ENCODE results near the gene PIP4K2B.

Gene PIP4K2B

DNA sequence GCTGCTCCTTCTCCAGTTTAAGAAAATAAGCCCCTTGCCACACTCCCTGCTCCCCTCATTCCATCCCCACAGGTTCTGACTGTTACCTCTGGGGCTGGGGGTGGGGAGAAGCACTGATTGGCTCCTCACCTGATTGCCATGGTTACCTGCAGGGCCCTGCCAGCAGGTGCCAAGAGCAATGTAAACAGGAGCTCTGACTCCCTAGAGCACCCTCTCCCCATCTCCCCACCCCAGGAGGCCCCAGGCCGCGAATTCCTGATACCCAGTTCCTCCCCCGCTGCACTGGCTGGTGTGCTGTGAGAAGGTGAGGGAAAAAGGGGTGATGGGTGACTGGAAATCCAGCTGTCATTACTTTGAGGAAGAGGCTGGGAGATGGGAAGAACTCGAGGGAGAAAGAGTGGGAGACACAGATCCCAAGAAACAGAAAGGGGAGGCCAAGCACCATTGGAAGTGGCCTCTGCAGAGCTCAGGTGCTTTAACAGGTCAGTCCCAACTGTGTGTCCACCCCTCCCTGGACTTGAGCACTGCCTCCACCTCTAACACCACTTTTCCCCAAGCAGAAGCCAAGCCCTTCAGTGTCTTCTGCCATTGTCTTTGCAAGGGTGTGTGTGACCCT is 55.7 kb downstream of the PIP4K2B start:
- no peak for DNase-seq

DNA sequence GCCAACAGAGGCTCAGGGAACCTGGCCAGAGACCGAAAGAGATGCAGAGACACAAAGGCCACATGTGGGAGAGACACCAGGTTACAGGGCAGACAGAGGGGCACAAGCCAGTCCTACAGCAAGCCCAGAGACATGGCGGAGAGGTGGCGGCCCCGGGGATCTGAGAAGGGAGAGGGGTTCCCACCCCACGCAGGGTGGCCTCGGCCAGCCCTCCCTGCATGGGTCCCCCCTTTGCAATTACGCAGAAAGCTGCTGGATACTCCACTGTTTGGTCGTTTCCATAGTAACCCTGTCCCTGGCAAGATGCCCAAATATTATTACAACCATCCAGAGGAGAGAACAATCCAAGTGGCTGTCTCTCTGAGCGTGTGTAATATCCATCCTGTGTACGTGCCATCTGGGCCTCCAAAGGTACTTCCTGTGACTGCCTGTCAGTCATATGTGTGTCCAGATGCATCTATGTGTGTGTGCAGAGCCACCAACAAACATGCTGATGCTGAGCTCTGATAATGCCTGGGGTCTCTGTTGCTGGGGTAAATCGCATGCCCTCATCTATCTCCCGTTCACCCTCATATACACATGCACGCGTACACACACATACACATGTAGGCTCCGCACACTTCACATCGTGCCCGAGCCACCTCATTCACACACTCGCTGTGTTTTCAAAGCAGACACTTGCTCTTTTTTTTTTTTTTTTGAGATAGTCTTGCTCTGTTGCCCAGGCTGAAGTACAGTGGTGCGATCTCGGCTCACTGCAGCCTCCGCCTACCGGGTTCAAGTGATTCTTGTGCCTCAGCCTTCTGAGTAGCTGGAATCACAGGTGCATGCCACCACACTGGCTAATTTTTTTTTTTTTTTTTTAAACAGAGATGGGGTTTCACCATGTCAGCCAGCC is 56.7 kb downstream of the PIP4K2B start:
- no peak for DNase-seq

DNA sequence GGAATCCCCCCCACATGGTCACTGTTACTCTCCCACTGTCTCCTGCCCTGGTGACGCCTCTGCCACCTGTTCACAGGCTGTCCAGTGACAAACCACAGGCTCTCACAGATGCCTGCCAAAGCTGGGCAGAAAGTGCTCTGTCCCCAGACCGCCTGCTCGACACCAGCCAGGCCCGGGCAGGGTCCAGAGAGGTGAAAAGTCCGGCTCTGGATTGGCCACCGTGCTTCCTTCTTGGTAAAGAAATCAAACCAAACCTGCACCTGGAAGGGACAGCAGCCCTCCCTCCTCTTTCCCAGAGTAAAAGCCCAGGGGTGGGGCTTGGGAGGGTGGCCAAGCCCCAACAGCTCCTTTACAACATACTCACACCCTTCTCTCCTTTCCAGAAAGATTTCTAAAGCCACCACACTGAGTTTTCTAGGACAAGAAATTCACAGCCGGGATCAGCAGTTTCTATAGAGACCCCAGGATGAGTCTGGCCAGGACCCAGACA is 57.4 kb downstream of the PIP4K2B start:
- DNase-seq = no peak

DNA sequence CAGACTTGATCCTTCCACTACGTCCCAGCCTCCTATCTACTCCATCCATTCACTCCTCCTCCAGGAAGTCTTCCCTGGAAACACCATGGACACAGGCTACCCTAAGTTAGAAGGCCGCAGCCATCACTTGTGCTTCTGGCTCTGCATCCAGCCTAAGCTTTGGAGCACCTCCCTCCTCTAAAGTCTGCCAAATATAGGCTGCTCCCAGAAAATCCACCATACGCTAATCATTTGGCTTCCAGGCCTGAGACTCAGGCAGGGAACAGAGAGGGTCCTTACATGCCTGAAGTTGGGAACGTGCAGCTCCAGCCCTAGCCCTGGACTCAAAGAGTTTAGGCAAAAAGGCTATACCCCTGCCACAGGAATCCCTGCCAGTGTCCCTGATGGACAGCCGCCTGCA is 57.9 kb downstream of the PIP4K2B start:
- no peak for DNase-seq

DNA sequence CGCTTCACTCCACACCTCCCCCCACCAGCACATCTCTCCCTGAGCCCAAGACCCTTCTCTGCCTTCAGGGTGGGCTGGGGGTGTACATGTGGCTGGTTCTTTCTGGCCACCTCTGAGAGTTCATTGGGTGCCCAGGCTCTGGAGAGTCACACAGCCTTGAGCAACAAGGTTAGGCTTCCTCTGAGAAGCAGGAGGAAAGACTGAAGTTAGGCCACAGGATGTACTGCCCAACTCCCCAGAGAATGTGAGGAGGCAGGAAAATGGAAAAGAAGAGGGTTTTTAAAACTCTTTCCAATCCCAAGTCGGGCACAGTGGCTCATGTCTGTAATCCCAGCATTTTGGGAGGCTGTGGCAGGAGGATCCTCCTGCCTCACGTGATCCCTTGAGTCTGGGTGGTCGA is 58.5 kb downstream of the PIP4K2B start:
- DNase-seq = no peak

DNA sequence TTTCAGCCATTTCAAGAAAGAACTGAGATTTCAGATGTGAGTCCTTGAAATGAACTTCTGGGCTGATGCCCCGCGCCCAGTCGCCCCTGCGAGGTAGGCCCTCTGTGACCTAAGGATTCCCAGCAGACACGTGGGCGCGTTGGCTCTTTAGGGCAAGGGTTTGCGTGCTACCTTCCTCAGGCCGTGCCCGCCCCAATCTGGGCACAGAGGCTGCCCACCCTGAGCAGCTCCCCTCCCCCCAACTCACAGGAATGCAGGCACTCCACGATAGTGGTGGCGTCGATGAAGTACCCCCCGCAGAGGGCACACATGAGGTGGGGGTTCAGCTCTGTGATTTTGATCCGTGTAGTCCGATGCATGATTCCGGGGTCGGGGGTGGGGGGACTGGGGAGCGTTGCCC is 59.3 kb downstream of the PIP4K2B start:
- DNase-seq = no peak

DNA sequence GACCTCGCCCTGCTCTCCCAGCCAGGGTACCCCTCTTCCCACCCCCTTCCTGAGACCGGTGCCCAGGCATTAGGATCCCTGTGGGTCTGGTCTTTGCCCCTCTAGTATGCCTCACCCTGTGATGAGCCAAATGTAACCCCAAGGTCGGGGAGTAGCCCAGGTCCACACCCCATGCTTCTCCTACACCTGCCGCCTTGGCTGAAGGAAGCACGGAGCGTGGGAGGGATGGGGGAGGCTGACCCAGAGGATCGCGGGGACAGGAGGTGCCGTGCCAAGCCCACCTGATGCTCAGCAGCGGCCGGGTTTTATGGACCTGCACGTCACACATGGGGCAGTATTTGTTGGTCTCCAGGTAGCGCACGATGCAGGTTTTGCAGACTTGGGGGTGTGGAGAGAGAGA is 60.1 kb downstream of the PIP4K2B start:
- DNase-seq = no peak

DNA sequence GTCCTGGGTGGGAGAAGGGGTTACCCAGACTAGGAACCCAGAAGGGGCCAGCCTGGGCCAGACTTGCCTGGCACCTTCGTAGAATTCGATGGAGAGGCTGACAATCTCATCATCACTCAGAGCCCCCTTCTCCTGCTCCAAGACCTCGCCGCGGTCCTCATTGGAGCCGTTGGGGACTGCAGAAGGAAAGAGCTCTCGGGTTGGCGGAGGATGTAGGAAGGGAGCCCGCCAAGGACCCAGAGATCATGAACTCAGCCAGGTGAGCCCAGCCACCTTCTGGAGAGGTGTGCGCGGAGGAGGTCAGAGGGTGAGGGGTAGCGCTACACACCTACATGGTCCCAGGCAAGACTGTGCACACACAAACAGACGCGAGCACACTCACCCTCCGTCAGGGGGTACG is 60.7 kb downstream of the PIP4K2B start:
- no peak for DNase-seq

DNA sequence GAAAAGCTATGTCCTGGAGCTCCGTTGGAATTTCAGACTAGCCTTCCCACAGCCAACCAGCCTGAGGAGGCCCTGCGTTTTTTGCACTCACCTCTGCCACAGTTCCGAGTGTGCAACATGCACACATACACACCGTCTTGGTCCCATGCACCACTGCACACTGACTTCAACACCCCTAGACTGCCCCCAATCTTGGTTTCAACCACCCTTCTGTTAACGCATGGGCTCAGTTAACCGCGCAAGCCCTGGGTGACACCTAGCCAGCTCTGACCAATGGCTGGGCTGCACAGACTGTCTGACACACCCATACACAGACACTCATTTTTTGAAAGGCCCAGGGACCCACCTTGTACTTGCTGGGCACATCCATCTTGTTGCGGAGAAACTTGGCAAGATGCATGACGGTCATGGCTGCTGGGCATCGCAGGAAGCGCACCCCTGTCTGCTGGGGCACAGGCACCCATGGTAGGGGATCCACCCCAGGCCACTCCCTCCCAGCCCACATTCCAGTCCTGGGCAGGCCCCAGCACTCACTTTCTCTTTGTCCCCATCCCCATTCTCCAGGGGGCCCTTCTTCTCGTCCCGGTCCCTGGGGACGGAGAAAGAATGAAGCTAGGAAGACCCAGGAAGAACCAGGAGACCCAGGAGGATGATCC is 61.2 kb downstream of the PIP4K2B start:
- DNase-seq = no peak

DNA sequence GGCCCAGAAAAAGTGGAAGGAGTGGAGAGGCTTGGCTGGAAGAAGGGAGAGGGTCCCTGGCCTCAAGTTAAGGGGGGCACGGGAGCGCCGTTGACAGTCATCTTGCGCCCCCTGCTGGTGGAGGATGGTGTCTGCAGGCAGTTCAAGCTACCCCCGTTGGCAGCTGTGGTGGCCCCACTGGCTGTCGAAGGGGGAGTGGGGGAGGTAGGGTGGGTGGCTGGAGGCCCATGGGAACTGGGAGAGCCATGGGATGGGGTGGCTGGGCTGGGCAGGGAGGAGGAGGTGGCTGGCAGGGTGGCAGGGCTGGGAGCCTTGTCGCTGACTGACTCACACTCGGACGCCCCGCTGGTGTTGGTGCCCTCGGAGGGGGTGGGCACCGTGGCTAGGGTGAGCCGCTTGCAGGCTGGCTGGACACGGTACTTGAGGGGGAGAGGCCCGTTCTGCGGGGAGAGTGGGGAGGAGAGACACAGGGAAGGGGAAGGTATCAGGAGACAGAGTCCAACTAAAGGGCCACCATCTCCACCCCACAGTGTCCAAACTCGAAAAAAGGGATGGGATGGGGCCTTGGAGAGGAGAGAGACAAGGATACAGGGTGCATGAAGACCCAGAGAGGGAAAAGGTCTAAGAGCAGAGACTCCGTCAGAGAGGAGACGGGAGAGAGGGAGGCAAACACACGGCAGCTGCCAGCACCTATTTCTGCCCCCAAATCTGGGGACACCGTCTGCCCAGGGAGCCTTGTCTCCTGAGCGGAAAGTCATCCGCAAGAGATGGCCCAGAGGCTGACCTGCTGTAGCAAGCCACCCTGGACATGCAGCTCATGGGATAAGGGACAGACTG is 64.0 kb downstream of the PIP4K2B start:
- DNase-seq = peak; percentile 75

DNA sequence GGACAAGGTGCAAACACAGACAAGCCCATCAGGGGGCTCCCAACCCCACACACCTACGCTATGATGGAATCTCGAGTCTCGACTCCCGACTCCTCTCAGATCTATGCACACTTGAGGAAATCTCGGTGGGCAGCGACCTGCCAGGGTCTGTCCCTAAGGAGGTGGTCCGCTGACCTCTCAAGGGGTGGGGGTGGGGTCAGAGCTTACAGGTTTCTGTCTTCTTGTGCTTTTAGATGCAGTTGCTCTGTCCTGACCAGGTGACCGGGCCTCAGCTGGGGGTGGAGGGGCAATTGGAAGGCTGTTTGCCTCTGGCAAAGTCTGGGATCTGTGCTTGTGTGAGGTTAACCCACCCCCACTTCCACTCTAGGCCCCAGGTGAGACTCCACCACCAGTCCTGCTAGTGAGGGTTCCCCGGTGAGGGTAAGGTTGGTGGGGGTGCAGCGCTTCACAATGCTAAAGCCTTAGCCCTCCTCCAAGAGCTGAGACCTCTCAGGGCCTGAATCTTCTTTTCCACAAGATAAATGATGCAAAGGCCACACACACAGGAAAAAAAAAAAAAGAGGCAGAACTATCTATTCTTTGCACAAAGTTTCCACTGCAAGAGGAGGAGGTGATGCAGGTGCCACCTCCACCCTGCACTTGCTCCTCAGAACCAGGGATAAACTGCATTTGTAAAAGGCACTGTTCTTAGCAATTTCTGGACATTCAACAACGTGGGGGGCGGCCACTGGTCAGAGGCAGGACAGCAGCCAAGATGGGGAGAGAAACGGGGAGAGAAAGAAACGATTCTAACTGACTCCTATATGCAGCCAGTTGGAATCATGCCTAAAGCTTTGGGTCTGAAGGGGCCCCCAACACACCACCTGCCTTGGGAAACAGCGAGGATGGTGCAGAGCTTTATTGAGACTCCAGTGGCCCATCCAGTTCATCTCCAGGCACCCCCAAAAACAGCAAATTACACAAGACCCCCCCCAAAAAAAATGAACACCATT is 65.1 kb downstream of the PIP4K2B start:
- no peak for DNase-seq

DNA sequence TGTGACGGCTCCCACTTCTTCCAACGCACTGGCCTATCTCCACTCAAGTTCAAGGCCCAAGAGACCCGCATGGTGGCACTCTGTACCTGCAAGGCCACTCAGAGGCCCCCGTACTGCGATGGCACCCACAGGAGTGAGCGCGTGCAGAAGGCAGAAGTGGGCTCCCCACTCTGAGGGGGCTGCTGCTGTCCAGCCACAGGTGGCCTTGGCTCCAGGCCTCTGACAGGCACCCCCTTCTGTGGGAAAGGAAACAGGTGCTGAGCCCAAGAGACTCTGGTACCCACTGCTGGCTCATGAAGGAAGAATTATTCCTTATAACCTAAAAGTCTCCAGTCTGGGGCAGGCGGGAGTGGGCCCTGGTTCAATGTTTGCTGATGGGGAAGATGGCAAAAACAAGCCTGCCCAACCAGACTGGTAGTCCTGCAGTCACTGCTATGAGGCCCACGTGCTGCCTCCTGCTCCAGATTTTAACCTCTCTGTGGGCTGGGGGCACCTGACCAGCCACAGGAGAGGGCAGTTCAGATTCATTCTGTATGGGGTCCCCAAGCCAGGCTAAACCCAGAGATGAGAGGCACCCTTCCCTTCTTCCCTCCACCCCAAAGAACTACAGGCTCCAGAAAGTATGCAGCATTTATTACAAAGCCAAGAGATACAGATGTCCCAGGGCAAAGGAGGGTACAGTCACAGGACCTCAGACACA is 65.9 kb downstream of the PIP4K2B start:
- DNase-seq = no peak

DNA sequence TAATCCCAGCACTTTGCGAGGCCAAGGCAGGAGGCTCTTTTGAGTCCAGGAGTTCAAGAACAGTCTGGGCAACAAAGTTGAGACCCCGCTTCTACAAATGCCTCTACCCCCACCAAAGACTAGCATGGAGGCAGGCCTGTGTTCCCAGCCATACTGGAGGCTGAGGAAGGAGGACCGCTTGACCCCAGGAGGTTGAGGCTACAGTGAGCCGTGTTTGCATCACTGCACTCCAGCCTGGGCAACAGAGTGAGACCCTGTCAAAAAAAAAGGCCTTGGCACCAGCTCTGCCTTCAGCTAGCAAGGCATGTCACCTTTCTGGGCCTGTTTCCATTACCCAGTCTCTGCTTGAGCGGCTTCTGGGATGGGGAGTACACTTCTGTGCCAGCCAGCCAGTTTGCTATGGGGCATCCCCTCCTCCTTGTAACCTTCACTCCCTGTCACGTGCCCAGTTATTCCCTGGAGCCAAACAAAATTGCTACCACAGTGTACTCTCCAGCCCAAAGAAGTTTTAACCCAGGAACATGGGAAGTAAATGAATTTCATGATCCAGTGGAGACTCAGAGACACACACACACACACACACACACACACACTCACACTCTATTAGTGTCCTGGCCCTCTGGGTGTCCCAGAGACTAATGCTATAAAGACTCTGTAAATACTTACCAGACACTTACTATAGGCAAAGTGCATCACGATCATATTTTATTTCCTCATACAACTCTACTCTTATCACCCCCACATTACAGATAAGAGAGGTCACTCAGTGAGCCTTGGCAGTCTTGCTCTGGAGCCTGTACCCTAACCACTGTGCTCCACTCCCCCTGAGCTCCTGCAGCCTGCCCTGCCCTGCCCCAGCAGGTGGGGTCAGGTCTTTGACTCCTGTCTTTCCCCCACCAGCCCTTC is 66.7 kb downstream of the PIP4K2B start:
- DNase-seq = no peak

DNA sequence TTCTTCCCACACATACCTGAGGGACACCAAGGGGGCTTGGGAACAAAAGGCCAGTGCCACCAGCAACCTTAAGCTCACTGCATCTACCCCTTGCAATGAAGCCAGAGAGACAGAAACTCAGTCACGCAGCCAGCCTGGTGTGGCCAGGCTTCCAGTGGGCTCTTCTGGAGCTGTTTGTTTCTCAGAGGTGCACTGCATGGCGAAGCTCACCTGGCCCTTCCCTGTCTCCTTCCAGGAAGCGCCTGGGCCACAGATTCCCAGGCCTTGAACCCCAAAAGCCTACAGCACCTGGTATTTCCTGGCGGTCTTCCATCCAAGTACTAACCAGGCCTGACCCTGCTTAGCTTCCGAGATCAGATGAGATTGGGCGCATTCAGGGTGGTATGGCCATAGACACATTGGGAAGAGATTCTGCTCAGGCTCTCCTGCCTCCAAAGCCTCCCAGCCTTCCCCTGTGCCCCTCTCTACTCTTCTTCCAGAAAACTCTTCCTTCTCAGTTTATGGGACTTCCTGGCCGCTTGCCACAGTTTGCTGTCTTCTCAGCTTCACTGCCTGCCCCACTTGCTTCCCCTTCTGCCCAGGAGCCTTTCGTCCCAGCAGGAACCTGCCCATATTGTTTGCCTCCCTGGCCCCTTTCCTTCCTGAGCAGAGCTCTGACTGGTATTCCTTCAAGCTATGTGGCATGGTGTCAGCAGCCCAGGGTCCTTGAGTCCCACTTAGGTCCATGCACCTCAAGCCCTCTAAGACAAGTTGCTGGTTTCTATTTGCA is 67.6 kb downstream of the PIP4K2B start:
- DNase-seq = no peak

DNA sequence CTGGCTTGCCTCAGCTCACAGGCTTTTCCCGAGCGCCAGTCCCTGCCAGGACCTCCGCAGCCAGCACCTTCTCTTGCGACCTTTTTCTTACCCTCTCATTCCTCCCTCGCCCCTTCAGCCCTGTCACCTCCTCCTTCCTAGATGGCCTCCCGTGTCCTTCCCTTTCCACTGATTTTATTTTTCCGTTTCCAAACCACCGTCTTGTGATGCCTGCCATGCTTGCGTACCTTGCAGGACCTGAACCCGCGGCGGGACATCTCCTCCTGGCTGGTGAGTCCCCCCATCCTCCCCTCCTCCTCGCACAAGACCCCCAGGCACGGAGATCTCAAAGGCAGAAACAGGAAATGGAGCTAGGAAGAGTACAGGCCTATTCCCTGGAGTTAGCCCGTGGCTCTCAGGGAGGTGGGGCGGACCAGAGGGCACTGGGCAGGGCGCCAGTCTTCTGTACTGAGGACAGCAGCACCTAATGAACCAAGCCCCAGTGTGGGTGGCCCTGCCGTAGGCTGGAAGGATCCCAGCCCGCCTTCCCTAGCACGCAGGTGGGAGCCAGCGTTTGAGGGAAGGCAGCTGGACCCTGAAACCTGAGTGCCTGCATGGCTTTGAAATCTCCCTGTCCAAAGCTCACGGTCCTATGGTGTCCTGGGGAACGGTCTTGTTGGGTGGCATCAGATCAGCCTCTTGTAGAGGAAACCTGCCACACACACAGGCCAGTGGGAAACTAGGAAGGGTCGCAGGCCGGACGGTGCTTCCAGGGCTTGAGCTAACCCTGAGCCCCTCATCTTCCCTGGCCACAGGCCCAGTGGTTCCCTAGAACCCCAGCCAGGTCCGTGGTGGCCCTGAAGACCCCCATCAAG is 68.6 kb downstream of the PIP4K2B start:
- no peak for DNase-seq

DNA sequence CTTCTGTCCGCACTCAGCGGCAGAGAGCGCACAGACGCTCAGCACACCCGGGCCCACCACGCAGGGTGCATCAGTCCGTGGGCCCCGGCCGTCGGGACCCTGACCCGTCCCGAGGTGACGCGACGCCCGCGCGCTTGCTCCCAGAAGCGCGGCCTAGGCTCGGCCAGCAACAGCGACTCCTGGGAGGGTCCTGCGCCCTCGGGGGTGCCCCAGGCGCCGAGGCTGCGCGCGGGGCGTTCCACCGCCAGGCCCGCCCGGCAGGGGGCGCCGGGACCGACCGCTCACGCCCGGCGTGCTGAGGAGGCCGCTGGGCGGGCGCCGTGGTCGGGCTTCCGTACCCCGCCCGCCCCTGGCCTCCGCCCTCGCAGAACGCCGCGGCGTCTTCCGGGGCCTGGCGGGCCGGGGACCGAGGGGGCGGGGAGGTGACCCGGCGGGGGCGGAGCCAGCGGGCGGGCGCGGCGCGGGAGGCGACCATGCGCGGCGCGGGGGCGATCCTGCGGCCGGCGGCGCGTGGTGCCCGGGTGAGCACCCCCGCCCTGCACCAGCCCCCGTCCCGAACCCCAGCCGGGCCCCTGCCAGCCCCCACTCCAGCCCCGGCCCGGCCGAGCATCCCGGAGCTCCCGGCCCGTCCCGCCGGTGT is 69.3 kb downstream of the PIP4K2B start, which contains the start of gene CISD3:
Gene CISD3 (plus strand): TSS at position 456 of the 640 bp plus-strand sequence. CDS start 18 bp downstream, at position 474.
- peak; percentile 82 for DNase-seq

DNA sequence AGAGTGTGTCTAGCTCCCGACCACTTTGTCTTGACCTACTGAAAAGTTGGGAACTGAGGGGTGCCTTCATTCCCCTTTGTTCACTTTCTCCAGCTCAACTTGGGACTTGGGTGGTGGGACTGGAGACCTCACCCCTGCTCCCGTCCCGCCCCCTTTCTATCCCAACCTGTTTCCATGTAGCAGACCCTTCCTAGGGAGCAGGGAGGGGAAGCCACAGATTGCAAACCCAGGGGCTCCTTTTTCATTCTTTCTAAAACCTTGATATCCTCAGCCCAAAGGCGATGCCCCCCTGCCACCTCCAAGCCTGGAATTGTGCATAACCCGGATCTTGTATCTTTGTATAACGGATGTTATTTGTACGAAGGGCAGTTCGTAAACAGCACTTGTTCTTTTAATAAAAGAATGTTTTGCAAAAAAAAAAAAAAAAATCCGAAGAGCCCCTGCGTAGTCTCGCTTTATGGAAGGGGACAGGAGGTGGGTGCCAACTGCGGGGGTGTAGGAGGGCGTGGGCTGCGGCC is 69.9 kb downstream of the PIP4K2B start:
- DNase-seq = no peak
